Testis (tissue), 3 donors: ENCODE data around the gene RHBDL3. TPM values are rescaled to one million over a fixed set of nuclear protein-coding genes. Genes with fewer than 3 reads are reported as not detected.

Source experiments
- DNase-seq: peaks from one replicate; pipeline ENCODE4 v3.0.0-alpha.2; 2019
- H3K27ac ChIP-seq, 2 donors: fragments of 200-600 bp; sonication (generic); one replicate each; pipeline ENCODE4 v1.5.1; 2019
- H3K27me3 ChIP-seq: fragments of 200-600 bp; sonication (generic); one replicate; pipeline ENCODE4 v1.5.1; 2019
- H3K36me3 ChIP-seq: fragments of 200-600 bp; sonication (generic); one replicate; pipeline ENCODE4 v1.5.1; 2017; ENCODE audit warnings: low read depth; ENCODE audit errors: missing control alignments
- H3K4me1 ChIP-seq: fragments of 200-600 bp; sonication (generic); one replicate; pipeline ENCODE4 v1.5.1; 2019
- H3K4me3 ChIP-seq, 2 donors: fragments of 200-600 bp; sonication (generic); one replicate each; pipeline ENCODE4 v1.5.1; 2017 to 2019
- H3K9me3 ChIP-seq: fragments of 200-600 bp; sonication (generic); one replicate; pipeline ENCODE4 v1.5.1; 2017
- POLR2A ChIP-seq: fragments of 450-650 bp; IDR thresholded peaks from one replicate; pipeline ENCODE4 v1.6.1; 2017; ENCODE audit warnings: antibody characterized with exemption, mild to moderate bottlenecking, moderate library complexity
- WGBS, 2 donors: methylation state at CpG; one replicate each; pipeline ENCODE4 v1.1.5; 2018; 5-methylcytosine and 5-hydroxymethylcytosine counted together
- intact Hi-C: fragments of 100-400 bp; cut with DNase I; formaldehyde crosslinking; loops from one replicate; pipeline ENCODE4 v1.15.1; 2023; ENCODE audit warnings: low total_unique reads
- polyA plus RNA-seq: library from polyadenylated mRNA; stranded (reverse); fragments of 350-450 nt; fragmentation: Illumina TruSeq; extraction: RNeasy Lipid Tissue Mini Kit (QIAGEN cat#74804); gene quantifications from one replicate; pipeline ENCODE4 v1.2.3, GENCODE V29; 2014; ENCODE audit warnings: low read depth, low replicate concordance; ENCODE audit not compliant: insufficient read depth
- total RNA-seq, 2 donors: library from RNA; depleted of rRNA; stranded (reverse); fragments of >200 nt; gene quantifications; one replicate each; pipeline ENCODE4 v1.2.3, GENCODE V29; 2016
- TF ChIP-seq, protein P1 (sequence below), 3 experiments: fragments of 450-650 bp in 2 of 3; fragments of 200-600 bp in 1 of 3; sonication (generic) in 1 of 3; IDR thresholded peaks; one replicate each; pipeline ENCODE4 v1.5.1; 2016 to 2019; ENCODE audit warnings: antibody characterized with exemption in 3 of 3, mild to moderate bottlenecking in 2 of 3, moderate library complexity in 1 of 3

Gene RHBDL3
- total and polyA plus RNA-seq, 3 donors from 2014 or later: 3.5 to 4.5 (median 4.1) TPM

DNA sequence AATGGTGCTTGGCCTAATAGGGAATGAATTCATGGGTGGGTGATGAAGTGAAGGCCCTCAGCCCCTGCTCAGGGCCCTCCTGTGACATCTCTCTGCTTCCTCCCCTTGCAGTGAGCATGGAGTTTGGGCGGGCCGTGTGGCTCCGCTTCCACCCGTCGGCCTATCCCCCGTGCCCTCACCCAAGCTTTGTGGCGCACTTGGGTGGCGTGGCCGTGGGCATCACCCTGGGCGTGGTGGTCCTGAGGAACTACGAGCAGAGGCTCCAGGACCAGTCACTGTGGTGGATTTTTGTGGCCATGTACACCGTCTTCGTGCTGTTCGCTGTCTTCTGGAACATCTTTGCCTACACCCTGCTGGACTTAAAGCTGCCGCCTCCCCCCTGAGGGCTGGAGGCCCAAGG, 55.2 kb downstream of the RHBDL3 start:
- WGBS, 2 donors: 91 to 97% methylated on average over 14 to 15 of the region's 15 CpGs
- TF ChIP-seq, protein P1, sequence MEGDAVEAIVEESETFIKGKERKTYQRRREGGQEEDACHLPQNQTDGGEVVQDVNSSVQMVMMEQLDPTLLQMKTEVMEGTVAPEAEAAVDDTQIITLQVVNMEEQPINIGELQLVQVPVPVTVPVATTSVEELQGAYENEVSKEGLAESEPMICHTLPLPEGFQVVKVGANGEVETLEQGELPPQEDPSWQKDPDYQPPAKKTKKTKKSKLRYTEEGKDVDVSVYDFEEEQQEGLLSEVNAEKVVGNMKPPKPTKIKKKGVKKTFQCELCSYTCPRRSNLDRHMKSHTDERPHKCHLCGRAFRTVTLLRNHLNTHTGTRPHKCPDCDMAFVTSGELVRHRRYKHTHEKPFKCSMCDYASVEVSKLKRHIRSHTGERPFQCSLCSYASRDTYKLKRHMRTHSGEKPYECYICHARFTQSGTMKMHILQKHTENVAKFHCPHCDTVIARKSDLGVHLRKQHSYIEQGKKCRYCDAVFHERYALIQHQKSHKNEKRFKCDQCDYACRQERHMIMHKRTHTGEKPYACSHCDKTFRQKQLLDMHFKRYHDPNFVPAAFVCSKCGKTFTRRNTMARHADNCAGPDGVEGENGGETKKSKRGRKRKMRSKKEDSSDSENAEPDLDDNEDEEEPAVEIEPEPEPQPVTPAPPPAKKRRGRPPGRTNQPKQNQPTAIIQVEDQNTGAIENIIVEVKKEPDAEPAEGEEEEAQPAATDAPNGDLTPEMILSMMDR (IDR thresholded peaks at IDR 0.05): no peak
- no peak for TF ChIP-seq POLR2A
- no peaks in the 10 kb centered on the region for H3K36me3 ChIP-seq
- no peak for DNase-seq
- H3K27ac ChIP-seq: no peak overlapping the region
- no peaks in the 10 kb centered on the region for H3K27me3 ChIP-seq
- H3K4me3 ChIP-seq: no peak overlapping the region
- H3K4me1 ChIP-seq: no peaks in the 10 kb centered on the region
- no peaks in the 10 kb centered on the region for H3K9me3 ChIP-seq
- intact Hi-C loops: no loop called here

DNA sequence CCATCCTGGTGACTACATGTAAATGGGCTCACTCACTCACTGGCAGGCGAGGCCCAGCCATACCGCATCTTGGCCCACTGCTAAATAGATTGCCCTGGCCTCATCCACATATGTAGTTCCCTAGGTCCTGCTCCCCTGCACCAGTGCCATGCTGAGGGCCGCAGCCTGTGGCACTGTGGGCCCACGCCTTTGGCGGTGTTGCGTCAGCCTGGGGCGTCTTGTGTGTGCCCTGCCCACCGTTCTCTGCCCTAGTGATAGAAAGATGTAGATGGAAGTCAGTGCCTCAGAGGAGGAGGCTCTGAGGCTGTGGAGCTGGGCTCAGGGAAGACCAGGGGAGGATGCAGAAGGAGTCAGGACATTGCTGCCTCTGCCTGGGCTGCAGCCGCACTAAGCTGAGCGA, 57.4 kb downstream of the RHBDL3 start:
- DNase-seq: no peak
- no peaks in the 10 kb centered on the region for H3K36me3 ChIP-seq
- TF ChIP-seq, protein P1 (IDR thresholded peaks at IDR 0.05): no peak
- no peak for TF ChIP-seq POLR2A
- H3K4me3 ChIP-seq: no peak overlapping the region
- H3K4me1 ChIP-seq: no peaks in the 10 kb centered on the region
- intact Hi-C loops: no loop called here
- H3K27ac ChIP-seq: no peak overlapping the region
- H3K9me3 ChIP-seq: no peaks in the 10 kb centered on the region
- 91 to 96% methylated on average over 3 to 10 of the region's 10 CpGs for WGBS, 2 donors
- H3K27me3 ChIP-seq: no peaks in the 10 kb centered on the region

DNA sequence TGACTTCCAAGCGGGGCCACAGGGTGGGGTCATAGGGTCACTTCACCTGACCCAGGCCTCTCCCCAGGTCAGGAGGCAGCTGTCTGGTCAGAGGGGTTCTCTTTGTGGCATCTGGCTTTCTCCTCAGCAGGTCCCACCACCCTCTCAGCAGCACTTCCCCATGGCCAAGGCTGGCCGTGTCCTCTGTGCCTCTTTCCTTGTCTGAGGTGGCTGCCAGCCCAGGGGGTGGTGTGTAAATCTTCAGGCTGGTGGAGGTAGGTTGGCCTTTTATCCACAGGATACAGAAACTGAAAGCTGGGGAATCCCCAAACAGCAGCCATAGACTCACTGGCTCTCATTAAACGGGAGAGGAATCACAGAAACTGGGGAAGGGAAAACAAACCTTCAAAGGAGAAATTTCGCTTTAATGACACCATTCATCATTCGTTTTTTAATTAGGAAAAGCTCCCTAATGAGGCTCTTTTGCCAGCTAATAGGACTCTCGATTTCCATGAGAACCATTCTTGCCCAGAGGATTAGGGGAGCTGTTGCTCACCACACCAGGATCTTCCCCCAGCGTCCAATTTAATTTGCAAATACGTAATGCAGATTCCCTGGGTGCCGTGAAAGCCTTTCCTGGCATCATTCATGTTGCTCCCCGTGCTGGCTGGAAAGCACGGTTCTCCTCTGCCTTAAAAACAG, 58.3 kb downstream of the RHBDL3 start:
- DNase-seq: no peak
- Histone ChIP-seq H3K4me3 (no peak overlapping the region), H3K27me3 (no peaks in the 10 kb centered on the region), H3K27ac (no peak overlapping the region), H3K4me1 (no peaks in the 10 kb centered on the region), H3K36me3 (no peaks in the 10 kb centered on the region), H3K9me3 (no peaks in the 10 kb centered on the region)
- no peak for TF ChIP-seq POLR2A
- TF ChIP-seq, protein P1 (IDR thresholded peaks at IDR 0.05): no peak
- WGBS, 2 donors: 45 to 47% methylated on average over 11 of the region's 11 CpGs
- intact Hi-C loops: no loop called here

DNA sequence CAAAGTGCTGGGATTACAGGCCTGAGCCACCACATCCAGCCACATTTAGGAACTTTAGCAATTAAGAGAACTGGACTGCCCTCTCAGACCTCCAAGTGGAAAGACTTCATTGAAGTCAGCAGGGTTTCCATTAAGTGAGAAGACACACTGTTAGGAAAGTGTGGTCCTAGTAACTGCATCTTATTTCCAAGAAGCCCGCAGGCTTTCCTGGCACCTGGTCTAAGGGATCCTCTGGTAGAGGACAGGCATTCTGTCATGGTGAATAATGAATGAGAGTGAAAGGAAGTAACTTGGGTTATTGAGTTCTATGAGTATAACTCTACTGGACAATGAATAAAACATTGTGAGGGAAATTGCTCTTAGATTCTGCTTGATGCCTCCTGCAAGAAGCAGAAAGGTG, 62.3 kb downstream of the RHBDL3 start:
- DNase-seq: no peak
- Histone ChIP-seq H3K27ac (no peak overlapping the region), H3K4me3 (no peak overlapping the region), H3K9me3 (no peaks in the 10 kb centered on the region), H3K4me1 (no peaks in the 10 kb centered on the region), H3K36me3 (no peaks in the 10 kb centered on the region), H3K27me3 (no peaks in the 10 kb centered on the region)
- 86 to 96% methylated on average over 1 of the region's 1 CpG for WGBS, 2 donors
- TF ChIP-seq, protein P1 (IDR thresholded peaks at IDR 0.05): no peak
- no peak for TF ChIP-seq POLR2A
- intact Hi-C loops: no loop called here

DNA sequence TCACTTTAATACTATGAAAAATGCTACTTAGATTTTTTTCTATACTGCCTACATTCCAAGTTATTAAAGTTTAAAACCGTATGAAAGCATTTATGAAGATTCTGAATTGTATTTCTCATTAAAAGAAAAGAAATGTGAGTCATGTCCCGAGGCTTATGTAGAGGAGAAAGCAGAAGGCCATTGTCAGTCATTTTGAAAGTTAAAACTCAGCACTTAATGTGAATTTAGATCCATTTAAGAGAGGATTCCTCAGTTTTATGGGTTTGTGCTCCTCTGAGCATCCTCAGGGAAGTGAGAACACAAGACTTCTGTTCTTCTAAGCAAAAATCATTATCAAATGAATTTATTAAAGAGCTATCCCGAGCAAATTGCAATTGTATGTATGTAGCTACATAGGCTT, 64.5 kb downstream of the RHBDL3 start:
- TF ChIP-seq, protein P1 (IDR thresholded peaks at IDR 0.05): no peak
- TF ChIP-seq POLR2A: no peak
- 59 to 73% methylated on average over 3 of the region's 3 CpGs for WGBS, 2 donors
- H3K27me3 ChIP-seq: no peaks in the 10 kb centered on the region
- H3K36me3 ChIP-seq: no peaks in the 10 kb centered on the region
- H3K27ac ChIP-seq: no peak overlapping the region
- no peak overlapping the region for H3K4me3 ChIP-seq
- no peaks in the 10 kb centered on the region for H3K9me3 ChIP-seq
- no peak for DNase-seq
- intact Hi-C loops: no loop called here
- H3K4me1 ChIP-seq: no peaks in the 10 kb centered on the region
